Measurements from ENCODE around the gene PANK2. TPM values are rescaled to one million over a fixed set of nuclear protein-coding genes. Genes with fewer than 3 reads are reported as not detected.
"Not testable (repeated sequence)": the region's sequence is repeated elsewhere in the genome, so short reads cannot be mapped to it uniquely, and the experiment has no call there.

PANK2 gene
- total RNA-seq, 2 experiments from 2014 or later, result 59.7 to 64.5 TPM

GRCh38 chr20:3896853-3897583, 7.8 kb downstream of the PANK2 start:
- Mint-ChIP-seq H3K27ac (peak overlapping the region; percentile 31), H3K9me3 (no peaks in the 10 kb centered on the region), H3K4me3 (no peak overlapping the region), H3K27me3 (no peaks in the 10 kb centered on the region), H3K36me3 (ENCODE audit: low read depth) (peaks cover 34% of the 10 kb centered on the region), H3K4me1 (peaks cover 69% of the 10 kb centered on the region)
- DNase-seq, result no peak
- CTCF ChIA-PET, result interaction anchor here (0.6 to 1.5 kb wide), 2 partner anchors 86 to 119 kb away, joined by 3 to 4 read pairs; no protein-coding TSS in a partner anchor
- POLR2A ChIA-PET, result no interaction called here

GRCh38 chr20:3898181-3898580, 9.0 kb downstream of the PANK2 start:
- H3K27me3 Mint-ChIP-seq, DNase-seq, H3K27ac Mint-ChIP-seq, CTCF ChIA-PET, H3K9me3 Mint-ChIP-seq, POLR2A ChIA-PET, H3K4me3 Mint-ChIP-seq: not testable (repeated sequence)
- H3K4me1 Mint-ChIP-seq, result peaks cover 65% of the 10 kb centered on the region
- H3K36me3 Mint-ChIP-seq (ENCODE audit: low read depth), result peaks cover 24% of the 10 kb centered on the region

- DNase-seq, result no peak
- Mint-ChIP-seq H3K27me3 (no peaks in the 10 kb centered on the region), H3K27ac (no peak overlapping the region), H3K4me3 (no peak overlapping the region), H3K4me1 (peaks cover 61% of the 10 kb centered on the region), H3K9me3 (no peaks in the 10 kb centered on the region), H3K36me3 (ENCODE audit: low read depth) (peaks cover 21% of the 10 kb centered on the region)
- POLR2A ChIA-PET, result interaction anchor here (0.6 kb wide), 1 partner anchor 9 kb away, joined by 4 read pairs; no protein-coding TSS in a partner anchor
- CTCF ChIA-PET, result interaction anchor here (0.7 kb wide), 1 partner anchor 233 kb away, joined by 6 read pairs; no protein-coding TSS in a partner anchor
These were observed 9.5 kb downstream of the PANK2 start for GRCh38 chr20:3898639-3899038.

GRCh38 chr20:3900187-3900604, 11.0 kb downstream of the PANK2 start:
- peaks cover 19% of the 10 kb centered on the region for H3K36me3 Mint-ChIP-seq (ENCODE audit: low read depth)
- ChIA-PET POLR2A (interaction anchor here (0.7 kb wide), 1 partner anchor 1137 kb away, joined by 4 read pairs; no protein-coding TSS in a partner anchor), CTCF (interaction anchor here (1.8 kb wide), 1 partner anchor 26 kb away, joined by 3 read pairs; no protein-coding TSS in a partner anchor)
- H3K4me3 Mint-ChIP-seq, result no peak overlapping the region
- no peaks in the 10 kb centered on the region for H3K9me3 Mint-ChIP-seq
- H3K27ac Mint-ChIP-seq, result no peak overlapping the region
- peaks cover 61% of the 10 kb centered on the region for H3K4me1 Mint-ChIP-seq
- no peaks in the 10 kb centered on the region for H3K27me3 Mint-ChIP-seq
- no peak for DNase-seq

- Mint-ChIP-seq H3K27ac (peak overlapping the region; percentile 66), H3K9me3 (no peaks in the 10 kb centered on the region), H3K27me3 (no peaks in the 10 kb centered on the region), H3K4me3 (no peak overlapping the region), H3K36me3 (ENCODE audit: low read depth) (peaks cover 16% of the 10 kb centered on the region), H3K4me1 (peaks cover 57% of the 10 kb centered on the region)
- POLR2A ChIA-PET, result interaction anchor here (0.6 to 0.7 kb wide), 2 partner anchors 23 to 1138 kb away, joined by 3 to 4 read pairs; no protein-coding TSS in a partner anchor
- no peak for DNase-seq
- CTCF ChIA-PET, result interaction anchor here (0.6 to 1.8 kb wide), 3 partner anchors 18 to 1128 kb away, joined by 3 to 7 read pairs (median 3); no protein-coding TSS in a partner anchor
These were observed 12.0 kb downstream of the PANK2 start for GRCh38 chr20:3901028-3901705.

GRCh38 chr20:3901706-3902440, 12.7 kb downstream of the PANK2 start:
- peaks cover 12% of the 10 kb centered on the region for H3K36me3 Mint-ChIP-seq (ENCODE audit: low read depth)
- no peak for DNase-seq
- H3K4me3 Mint-ChIP-seq, result no peak overlapping the region
- H3K27me3 Mint-ChIP-seq, result no peaks in the 10 kb centered on the region
- H3K27ac Mint-ChIP-seq, result peak overlapping the region; percentile 66
- no peaks in the 10 kb centered on the region for H3K9me3 Mint-ChIP-seq
- CTCF ChIA-PET, result interaction anchor here (0.6 to 1.8 kb wide), 3 partner anchors 18 to 1129 kb away, joined by 3 to 7 read pairs (median 3); no protein-coding TSS in a partner anchor
- H3K4me1 Mint-ChIP-seq, result peaks cover 57% of the 10 kb centered on the region
- POLR2A ChIA-PET, result interaction anchor here (0.6 kb wide), 1 partner anchor 24 kb away, joined by 3 read pairs; no protein-coding TSS in a partner anchor

GRCh38 chr20:3902446-3902845, 13.3 kb downstream of the PANK2 start:
- H3K36me3 Mint-ChIP-seq (ENCODE audit: low read depth), result peaks cover 11% of the 10 kb centered on the region
- ChIA-PET CTCF (interaction anchor here (0.6 to 1.0 kb wide), 2 partner anchors 116 to 1659 kb away, joined by 3 to 4 read pairs; partner anchors contain the start of gene CENPB), POLR2A (interaction anchor here (0.6 kb wide), 1 partner anchor 67 kb away, joined by 4 read pairs; no protein-coding TSS in a partner anchor)
- no peaks in the 10 kb centered on the region for H3K27me3 Mint-ChIP-seq
- DNase-seq, result no peak
- H3K4me3 Mint-ChIP-seq, result no peak overlapping the region
- no peaks in the 10 kb centered on the region for H3K9me3 Mint-ChIP-seq
- peaks cover 57% of the 10 kb centered on the region for H3K4me1 Mint-ChIP-seq
- H3K27ac Mint-ChIP-seq, result no peak overlapping the region

- no peak for DNase-seq
- Mint-ChIP-seq H3K27ac (no peak overlapping the region), H3K36me3 (ENCODE audit: low read depth) (peaks cover 28% of the 10 kb centered on the region), H3K27me3 (no peaks in the 10 kb centered on the region), H3K9me3 (no peaks in the 10 kb centered on the region), H3K4me3 (no peak overlapping the region), H3K4me1 (peaks cover 65% of the 10 kb centered on the region)
- POLR2A ChIA-PET, result no interaction called here
- CTCF ChIA-PET, result no interaction called here
These were observed 15.0 kb downstream of the PANK2 start for GRCh38 chr20:3904224-3904623.

- no peaks in the 10 kb centered on the region for H3K9me3 Mint-ChIP-seq
- no peak for DNase-seq
- H3K36me3 Mint-ChIP-seq (ENCODE audit: low read depth), result peaks cover 31% of the 10 kb centered on the region
- peaks cover 62% of the 10 kb centered on the region for H3K4me1 Mint-ChIP-seq
- ChIA-PET CTCF (no interaction called here), POLR2A (no interaction called here)
- H3K27me3 Mint-ChIP-seq, result no peaks in the 10 kb centered on the region
- no peak overlapping the region for H3K4me3 Mint-ChIP-seq
- H3K27ac Mint-ChIP-seq, result no peak overlapping the region
These were observed 15.7 kb downstream of the PANK2 start for GRCh38 chr20:3904857-3905256.

- H3K9me3 Mint-ChIP-seq, H3K27me3 Mint-ChIP-seq: not testable (repeated sequence)
- ChIA-PET CTCF (interaction anchor here (1.0 to 1.5 kb wide), 4 partner anchors 10 to 164 kb away, joined by 3 to 7 read pairs (median 4); no protein-coding TSS in a partner anchor), POLR2A (interaction anchor here (0.6 to 0.7 kb wide), 2 partner anchors 8 to 940 kb away, joined by 3 to 4 read pairs; no protein-coding TSS in a partner anchor)
- Mint-ChIP-seq H3K4me1 (peaks cover 49% of the 10 kb centered on the region), H3K36me3 (ENCODE audit: low read depth) (peaks cover 46% of the 10 kb centered on the region), H3K27ac (peak overlapping the region; percentile 68), H3K4me3 (peak overlapping the region; percentile 30)
- peak; percentile 51 for DNase-seq
These were observed 17.8 kb downstream of the PANK2 start for GRCh38 chr20:3906744-3907721.

- CTCF ChIA-PET, result interaction anchor here (1.2 kb wide), 1 partner anchor 52 kb away, joined by 3 read pairs; no protein-coding TSS in a partner anchor
- peaks cover 59% of the 10 kb centered on the region for H3K36me3 Mint-ChIP-seq (ENCODE audit: low read depth)
These were observed 19.5 kb downstream of the PANK2 start for GRCh38 chr20:3908667-3909066.

More at GRCh38 chr20:3908667-3909066, 19.5 kb downstream of the PANK2 start:
- POLR2A ChIA-PET, result no interaction called here
- Mint-ChIP-seq H3K27me3 (no peaks in the 10 kb centered on the region), H3K27ac (no peak overlapping the region), H3K9me3 (no peaks in the 10 kb centered on the region), H3K4me1 (peaks cover 44% of the 10 kb centered on the region), H3K4me3 (no peak overlapping the region)
- no peak for DNase-seq

All from activated CD4-positive, alpha-beta T cell treated with anti-CD3 and anti-CD28 coated beads, Interleukin-2, amount 10 ng/mL, durations not matched to agents 7 days and 5 days (primary cell).